KMS-11 (cell line): Measurements from ENCODE around the gene AIRE.

Source experiments
- H2AFZ ChIP-seq: fragments of 200-600 bp; sonication (generic); 2 replicates; pipeline ENCODE4 v1.6.1; 2016; ENCODE audit warnings: antibody characterized with exemption, mixed run types, low read depth
- H3K27ac ChIP-seq: fragments of 200-600 bp; sonication (generic); 2 replicates; pipeline ENCODE4 v1.6.1; 2016; ENCODE audit warnings: mild to moderate bottlenecking, mixed run types
- H3K27me3 ChIP-seq: fragments of 200-600 bp; sonication (generic); 2 replicates; pipeline ENCODE4 v1.6.1; 2017; ENCODE audit warnings: mild to moderate bottlenecking, low read depth, mixed run types, moderate library complexity; ENCODE audit not compliant: insufficient read depth
- H3K36me3 ChIP-seq: fragments of 200-600 bp; sonication (generic); 2 replicates; pipeline ENCODE4 v1.6.1; 2017; ENCODE audit warnings: mild to moderate bottlenecking, mixed run types; ENCODE audit not compliant: insufficient read depth
- H3K4me1 ChIP-seq: fragments of 200-600 bp; sonication (generic); 2 replicates; pipeline ENCODE4 v1.6.1; 2016; ENCODE audit warnings: mild to moderate bottlenecking, low read depth, mixed run types; ENCODE audit not compliant: poor library complexity, severe bottlenecking
- H3K4me2 ChIP-seq: fragments of 200-600 bp; sonication (generic); 2 replicates; pipeline ENCODE4 v1.7.0; 2016; ENCODE audit warnings: mild to moderate bottlenecking, mixed run types
- H3K4me3 ChIP-seq: fragments of 200-600 bp; sonication (generic); IDR thresholded peaks from 2 replicates; pipeline ENCODE4 v1.6.1; 2017; ENCODE audit warnings: low read depth, low read length, mixed read lengths; ENCODE audit not compliant: insufficient read depth
- H3K79me2 ChIP-seq: fragments of 200-600 bp; sonication (generic); 2 replicates; pipeline ENCODE4 v1.6.1; 2016; ENCODE audit warnings: low read depth, mixed run types; ENCODE audit not compliant: insufficient read depth
- H3K9ac ChIP-seq: fragments of 200-600 bp; sonication (generic); 2 replicates; pipeline ENCODE4 v1.6.1; 2016; ENCODE audit warnings: mild to moderate bottlenecking, mixed run types
- H4K20me1 ChIP-seq: fragments of 200-600 bp; sonication (generic); 2 replicates; pipeline ENCODE4 v1.6.1; 2016; ENCODE audit warnings: mild to moderate bottlenecking, mixed run types; ENCODE audit not compliant: insufficient read depth
- CTCF ChIP-seq: fragments of 200-600 bp; sonication (generic); conservative IDR thresholded peaks from 2 replicates; pipeline ENCODE4 v1.6.1; 2017; ENCODE audit warnings: low read depth, mild to moderate bottlenecking, antibody characterized with exemption, low read length, moderate library complexity, mixed read lengths

AIRE gene

GRCh38 chr21:44253832-44254710, 31.6 kb upstream of the AIRE start:
- no peak overlapping the region for H3K9ac ChIP-seq
- no peaks in the 10 kb centered on the region for H3K79me2 ChIP-seq
- H3K27ac ChIP-seq: no peak overlapping the region
- H3K4me2 ChIP-seq: no peak overlapping the region
- H3K4me3 ChIP-seq: no peak overlapping the region
- H4K20me1 ChIP-seq: no peaks in the 10 kb centered on the region
- no peaks in the 10 kb centered on the region for H3K4me1 ChIP-seq
- H3K27me3 ChIP-seq: peaks cover 54% of the 10 kb centered on the region
- no peaks in the 10 kb centered on the region for H3K36me3 ChIP-seq
- H2AFZ ChIP-seq: no peak overlapping the region
- TF ChIP-seq CTCF: no peak

GRCh38 chr21:44255511-44255981, 30.1 kb upstream of the AIRE start:
- H3K9ac ChIP-seq: no peak overlapping the region
- H3K36me3 ChIP-seq: no peaks in the 10 kb centered on the region
- H3K27ac ChIP-seq: no peak overlapping the region
- H3K4me3 ChIP-seq: no peak overlapping the region
- peaks cover 68% of the 10 kb centered on the region for H3K27me3 ChIP-seq
- no peaks in the 10 kb centered on the region for H3K79me2 ChIP-seq
- no peak overlapping the region for H2AFZ ChIP-seq
- TF ChIP-seq CTCF: no peak
- H4K20me1 ChIP-seq: no peaks in the 10 kb centered on the region
- H3K4me1 ChIP-seq: no peaks in the 10 kb centered on the region
- no peak overlapping the region for H3K4me2 ChIP-seq

GRCh38 chr21:44258056-44258725, 27.5 kb upstream of the AIRE start:
- no peak overlapping the region for H3K4me3 ChIP-seq
- TF ChIP-seq CTCF: no peak

GRCh38 chr21:44259082-44259705, 26.5 kb upstream of the AIRE start:
- Histone ChIP-seq H3K4me2 (no peak overlapping the region), H4K20me1 (no peaks in the 10 kb centered on the region), H3K4me1 (no peaks in the 10 kb centered on the region), H3K9ac (no peak overlapping the region), H3K27ac (no peak overlapping the region), H2AFZ (no peak overlapping the region), H3K27me3 (peaks cover 82% of the 10 kb centered on the region), H3K36me3 (no peaks in the 10 kb centered on the region), H3K4me3 (no peak overlapping the region), H3K79me2 (no peaks in the 10 kb centered on the region)
- no peak for TF ChIP-seq CTCF

More at GRCh38 chr21:44258056-44258725, 27.5 kb upstream of the AIRE start:
- Histone ChIP-seq H3K27me3 (peaks cover 84% of the 10 kb centered on the region), H3K27ac (no peak overlapping the region), H3K36me3 (no peaks in the 10 kb centered on the region), H3K79me2 (no peaks in the 10 kb centered on the region), H3K4me1 (no peaks in the 10 kb centered on the region), H3K4me2 (no peak overlapping the region), H2AFZ (no peak overlapping the region), H4K20me1 (no peaks in the 10 kb centered on the region), H3K9ac (no peak overlapping the region)
